Epithelial cell of esophagus (primary cell): ENCODE measurements around the gene LHX4.

Experiments used
- DNase-seq: peaks from one replicate; pipeline ENCODE4 v3.0.0; 2010; ENCODE audit warnings: low read depth
- H3K4me3 ChIP-seq: 2 replicates; pipeline ENCODE4 v1.5.1; 2011; ENCODE audit warnings: mild to moderate bottlenecking, low read length, control low read depth
- CTCF ChIP-seq: IDR thresholded peaks from 2 replicates; pipeline ENCODE4 v1.5.1; 2011; ENCODE audit warnings: low read depth, mild to moderate bottlenecking, low read length, control low read depth, inconsistent platforms; ENCODE audit not compliant: insufficient read depth; ENCODE audit errors: missing control alignments

LHX4 gene

DNA sequence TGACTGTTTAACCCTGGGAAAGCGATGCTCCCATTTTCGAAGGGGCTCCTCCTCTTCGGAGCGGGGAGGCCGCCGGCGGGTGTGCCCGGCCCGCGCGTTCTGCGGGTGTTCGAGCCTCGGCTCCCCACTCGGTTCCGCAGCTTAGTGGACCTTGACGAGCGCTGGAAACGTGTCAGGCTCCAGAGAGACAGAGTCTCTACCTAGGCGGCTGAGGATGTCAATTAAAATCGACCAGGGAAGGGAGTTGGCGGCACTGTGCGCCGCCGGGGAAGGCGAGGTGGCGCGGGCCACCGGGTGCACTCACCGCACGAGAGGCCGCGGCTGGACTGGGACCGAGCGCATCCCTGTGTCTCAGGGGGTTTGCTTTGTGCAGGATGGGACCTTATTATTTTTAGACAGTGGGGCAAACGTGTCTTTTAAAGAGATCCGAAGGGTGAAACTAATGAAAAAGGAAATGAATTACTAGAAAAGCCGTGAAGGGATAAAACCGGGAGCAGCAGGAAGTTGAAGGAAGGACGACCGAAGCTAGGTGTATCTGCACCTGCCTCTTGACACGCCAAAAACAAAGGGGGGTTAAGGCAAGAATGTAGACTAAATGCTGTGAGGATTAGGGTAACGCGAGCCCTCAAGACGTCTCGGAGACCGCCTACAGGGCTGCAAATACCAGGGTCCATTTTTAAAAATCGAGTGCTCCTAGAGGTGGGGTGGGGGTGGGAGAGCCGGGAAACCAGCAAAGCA lies 5.6 kb downstream of the LHX4 start:
- TF ChIP-seq CTCF = no peak
- no peak overlapping the region for H3K4me3 ChIP-seq
- DNase-seq = no peak

DNA sequence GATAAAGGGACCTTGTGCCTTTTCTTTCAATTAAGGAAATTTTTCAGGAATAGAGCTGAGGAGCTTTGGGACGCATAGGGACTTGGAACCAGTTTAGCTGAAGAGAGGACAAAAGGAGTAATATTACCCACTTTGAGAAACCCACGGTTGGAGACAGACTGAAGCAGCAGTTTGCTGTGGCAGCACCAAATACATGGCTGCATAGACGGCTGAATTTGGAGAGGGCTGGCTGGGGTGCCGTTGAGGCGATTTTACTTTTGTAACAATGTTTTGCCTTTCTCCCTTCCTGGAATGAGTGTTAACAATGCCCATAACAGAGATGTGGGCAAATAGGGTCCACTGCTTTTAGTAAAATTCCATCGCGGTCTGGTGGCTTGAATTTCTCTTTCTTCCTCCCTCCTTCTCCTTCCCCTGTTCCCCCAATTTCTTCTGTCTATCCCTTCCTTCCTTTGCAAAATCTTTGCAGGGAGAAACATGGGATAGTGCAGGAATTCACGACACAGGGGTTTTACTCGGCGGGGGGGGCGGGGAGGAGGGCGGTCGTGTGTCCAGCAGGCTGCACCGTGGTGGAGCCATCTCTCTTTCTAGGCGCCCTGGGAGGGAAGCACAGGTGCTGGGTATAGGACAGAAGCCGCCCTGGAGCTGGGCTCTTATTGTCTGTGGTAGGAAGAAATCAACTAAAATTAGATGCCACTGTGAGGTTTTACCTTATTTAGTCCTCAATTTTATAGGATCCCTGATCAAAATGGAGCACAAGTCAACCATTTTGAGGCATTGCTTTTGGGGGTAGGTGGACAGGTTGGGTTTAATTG lies 6.8 kb downstream of the LHX4 start:
- TF ChIP-seq CTCF = no peak

GRCh38 chr1:180237869-180238476 lies 7.9 kb downstream of the LHX4 start:
- no peak for TF ChIP-seq CTCF
- no peak overlapping the region for H3K4me3 ChIP-seq
- no peak for DNase-seq

More for the DNA sequence above, 6.8 kb downstream of the LHX4 start:
- DNase-seq = no peak
- no peak overlapping the region for H3K4me3 ChIP-seq

- no peak overlapping the region for H3K4me3 ChIP-seq
- no peak for DNase-seq
- TF ChIP-seq CTCF = no peak
Observed at GRCh38 chr1:180238675-180239074, 8.6 kb downstream of the LHX4 start.

GRCh38 chr1:180239145-180240096 lies 9.4 kb downstream of the LHX4 start:
- no peak for DNase-seq
- no peak overlapping the region for H3K4me3 ChIP-seq
- no peak for TF ChIP-seq CTCF
